Hematopoietic multipotent progenitor cell (in vitro differentiated cells): ENCODE measurements around the gene ZER1. TPM values are rescaled to one million over a fixed set of nuclear protein-coding genes. Genes with fewer than 3 reads are reported as not detected.

Experiments used
- DNase-seq, 3 donors: peaks; one replicate each; pipeline ENCODE4 v3.0.0-alpha.2; 2011 to 2015; ENCODE audit warnings: low read depth in 2 of 3, low spot score in 2 of 3
- total RNA-seq: library from RNA; depleted of rRNA; stranded (reverse); fragments of >200 nt; gene quantifications from one replicate; pipeline ENCODE4 v1.2.3, GENCODE V29; 2012

ZER1 gene
- total RNA-seq, 1 donor: 73.2 TPM

DNA sequence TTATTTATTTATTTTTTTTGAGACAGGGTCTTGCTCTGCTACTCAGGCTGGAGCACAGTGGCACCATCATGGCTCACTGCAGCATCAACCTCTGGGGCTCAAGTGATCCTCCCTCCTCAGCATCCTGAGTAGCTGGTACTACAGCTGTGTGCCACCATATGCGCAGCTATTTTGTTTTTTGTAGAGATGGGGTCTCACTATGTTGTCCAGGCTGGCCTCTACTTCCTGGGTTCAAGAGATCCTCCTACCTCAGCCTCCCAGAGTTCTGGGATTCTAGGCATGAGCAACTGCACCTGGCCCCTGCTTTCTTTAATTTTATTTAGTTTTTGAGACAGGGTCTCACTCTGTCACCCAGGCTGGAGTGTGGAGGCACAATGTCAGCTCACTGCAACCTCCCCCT is 28.3 kb downstream of the ZER1 start:
- DNase-seq: no peak

DNA sequence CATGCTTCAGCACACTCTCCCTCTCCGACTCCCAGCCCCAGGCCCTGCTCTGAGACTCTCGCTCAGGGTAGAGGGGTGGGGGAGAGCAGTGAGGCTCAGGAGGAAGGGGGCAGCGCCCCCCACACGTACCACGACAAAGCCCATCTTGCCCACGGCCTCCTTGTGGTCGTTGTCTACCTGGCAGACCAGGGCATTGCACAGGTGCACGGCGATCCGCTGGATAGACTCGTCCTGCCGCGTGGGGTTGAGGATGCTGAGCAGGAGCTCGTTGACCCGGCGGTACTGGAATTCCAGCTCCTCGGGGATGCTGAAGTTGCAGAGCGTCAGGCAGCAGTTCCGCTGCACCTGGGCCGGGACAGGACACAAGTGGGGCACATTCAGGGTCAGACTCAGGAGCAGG is 29.3 kb downstream of the ZER1 start:
- no peak for DNase-seq

- no peak for DNase-seq
Measured at GRCh38 chr9:128735373-128735772, 36.4 kb downstream of the ZER1 start.

DNA sequence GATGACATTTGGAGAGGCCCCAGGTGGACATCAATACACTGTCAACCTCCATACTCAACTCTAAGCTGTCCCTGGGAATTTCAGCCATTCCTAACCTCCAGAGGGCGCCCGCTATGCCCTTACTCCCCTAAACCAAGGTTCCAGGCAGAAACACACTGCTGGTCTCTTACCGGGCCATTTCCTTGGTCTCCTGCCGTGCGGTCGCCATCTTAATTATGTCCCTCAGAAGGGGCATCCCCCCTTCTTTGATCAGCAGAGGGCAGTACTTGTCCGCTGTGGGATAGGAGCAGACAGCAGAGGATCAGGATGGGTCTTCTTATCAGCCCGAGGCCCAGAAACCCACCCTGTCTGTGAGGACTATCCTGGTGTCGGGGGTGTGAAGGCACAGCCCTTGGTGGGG is 38.5 kb downstream of the ZER1 start:
- DNase-seq: peak in 2 of 3 donors; percentile 73

DNA sequence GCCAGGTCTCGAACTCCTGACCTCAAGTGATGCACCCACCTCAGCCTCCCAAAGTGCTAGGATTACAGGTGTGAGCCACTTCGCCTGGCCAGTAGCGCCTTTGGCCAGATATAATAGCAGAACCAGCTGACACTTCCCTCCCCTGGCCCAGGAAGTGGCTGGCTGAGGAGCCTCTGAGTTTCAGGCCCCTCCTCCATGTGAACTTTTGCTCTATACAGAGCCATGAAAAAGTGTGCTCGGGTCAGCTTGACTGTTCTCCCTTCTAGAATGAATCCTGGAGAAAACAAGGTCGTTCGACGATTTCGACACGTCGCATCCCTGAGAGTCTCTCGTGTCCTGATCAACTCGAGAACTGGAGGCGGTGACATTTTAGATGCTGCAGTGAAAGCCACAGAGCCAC is 39.2 kb downstream of the ZER1 start:
- DNase-seq: no peak

GRCh38 chr9:128731691-128732090 is 40.0 kb downstream of the ZER1 start:
- DNase-seq: no peak

DNA sequence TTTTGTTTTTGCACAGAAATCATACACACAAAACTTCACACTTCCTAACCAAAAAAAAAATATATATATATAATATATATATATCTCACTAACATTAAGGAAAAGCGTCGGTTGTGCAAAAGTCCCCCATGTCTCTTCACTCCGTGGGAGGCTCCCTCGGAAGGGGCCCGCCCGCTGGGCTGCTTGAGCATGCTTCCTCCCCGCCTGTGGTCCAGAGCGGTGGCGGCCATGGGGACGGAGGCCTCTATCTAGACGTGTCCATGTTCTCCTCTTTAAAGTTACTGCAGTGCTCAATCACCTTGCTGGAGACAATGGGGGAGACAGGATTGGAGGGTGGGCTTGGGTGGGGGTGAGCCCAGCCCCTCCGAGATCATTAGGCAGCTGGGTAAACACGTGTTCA is 40.6 kb downstream of the ZER1 start:
- no peak for DNase-seq

- DNase-seq: no peak
Measured at GRCh38 chr9:128729766-128730517, 41.8 kb downstream of the ZER1 start.

DNA sequence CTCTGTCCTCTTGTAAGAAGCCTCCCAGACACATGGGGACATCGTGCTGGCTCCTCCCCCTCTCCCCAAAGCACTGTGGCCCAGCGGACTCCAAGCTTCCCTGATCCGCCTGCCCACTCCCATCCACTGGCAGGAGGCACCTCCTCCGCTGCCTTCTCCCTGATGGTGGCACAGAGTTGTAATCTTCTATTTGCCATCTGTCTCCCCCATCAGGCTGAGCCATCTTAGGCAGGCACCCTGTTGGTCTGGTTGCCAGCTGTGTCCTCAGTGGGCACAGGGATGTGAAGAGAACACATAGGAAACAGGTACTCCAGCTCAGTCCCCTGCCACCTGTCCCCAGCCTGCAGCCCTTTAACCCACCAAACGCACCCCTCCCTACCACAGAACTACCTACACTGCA is 42.4 kb downstream of the ZER1 start:
- no peak for DNase-seq

GRCh38 chr9:128728298-128728697 is 43.4 kb downstream of the ZER1 start:
- DNase-seq: no peak

GRCh38 chr9:128727640-128728248 is 44.0 kb downstream of the ZER1 start:
- no peak for DNase-seq

- DNase-seq: peak in 2 of 3 donors; percentile 30 to 53
Measured at GRCh38 chr9:128724744-128725211, 46.9 kb downstream of the ZER1 start.

- peak; percentile 97 to 99 (median 98) for DNase-seq
Measured at GRCh38 chr9:128723866-128724743, 47.6 kb downstream of the ZER1 start, which contains the start of gene ZDHHC12. ZDHHC12 (minus strand) TSS chr9:128724127; CDS start chr9:128724093, 34 bp downstream.

DNA sequence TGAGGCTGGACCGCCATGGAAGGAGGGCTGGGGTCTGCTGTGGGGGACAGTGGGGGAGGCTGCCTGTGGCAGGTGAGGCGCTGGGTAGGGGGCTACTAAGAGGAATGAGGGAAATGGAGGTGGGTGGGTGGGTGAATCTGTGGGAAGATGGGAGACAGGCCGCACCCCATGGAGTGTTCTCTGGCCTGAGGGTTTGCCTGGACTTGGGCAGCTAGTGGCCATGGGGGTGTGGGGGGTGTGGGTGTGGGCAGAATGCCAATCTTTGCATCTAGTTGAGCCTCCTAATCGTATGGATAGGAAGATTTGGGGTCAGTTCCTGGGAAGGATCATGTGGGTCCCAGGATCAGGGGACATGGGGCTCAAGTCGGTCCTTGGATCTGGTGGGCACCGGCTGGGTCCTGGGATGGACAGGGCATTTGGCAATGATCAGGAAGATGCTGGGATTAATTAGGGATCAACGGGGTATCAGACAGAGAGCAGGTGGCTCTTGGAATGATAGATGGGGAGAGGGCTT is 48.3 kb downstream of the ZER1 start:
- peak in 1 of 3 donors; percentile 8 for DNase-seq

DNA sequence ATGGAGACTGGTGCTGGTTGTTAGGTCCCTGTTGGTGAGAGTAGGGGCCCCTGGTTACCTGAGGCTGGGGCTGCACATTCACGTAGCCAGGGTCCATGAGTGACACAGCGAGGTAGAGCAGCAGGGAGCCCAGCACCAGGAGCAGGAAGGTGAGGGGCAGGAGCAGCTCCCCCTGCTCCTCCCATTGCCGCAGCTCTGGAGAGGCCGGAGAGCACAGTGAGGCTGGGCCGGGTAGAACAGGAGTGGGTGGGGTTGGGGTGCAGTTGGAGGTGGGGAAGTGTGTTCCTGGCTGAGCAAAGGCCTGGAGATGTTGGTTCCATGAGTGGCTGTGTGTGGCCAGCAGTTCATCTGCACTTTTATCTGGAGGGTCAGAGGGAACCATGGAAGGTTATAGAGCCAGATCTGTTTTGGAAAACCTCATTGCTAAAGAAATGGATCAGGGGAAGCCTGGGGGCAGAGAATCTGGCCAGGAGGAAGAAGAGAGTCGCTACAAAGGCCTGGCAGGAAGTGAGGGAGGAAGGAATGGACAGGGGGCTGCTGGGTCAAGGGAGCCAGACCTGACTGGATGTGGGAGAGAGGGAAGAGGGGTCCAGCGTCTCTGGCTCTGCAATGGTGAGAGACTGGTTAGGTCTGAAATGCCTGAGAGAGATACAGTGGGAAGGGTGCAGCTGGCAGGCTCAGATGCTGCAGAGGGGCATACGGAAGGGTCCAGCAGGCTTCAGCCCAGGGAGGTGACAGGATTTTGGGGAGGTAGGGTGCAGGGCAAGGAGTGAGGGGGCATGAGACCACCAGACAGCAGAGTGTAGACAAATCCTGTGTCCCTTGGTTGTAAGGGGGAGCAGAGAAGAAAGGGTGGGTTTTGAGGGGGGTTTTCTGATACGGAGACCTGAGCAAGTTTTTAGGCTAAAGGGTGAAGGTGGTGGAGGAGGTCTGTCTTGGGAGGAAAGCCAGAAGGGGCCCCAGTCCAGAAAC is 49.1 kb downstream of the ZER1 start:
- no peak for DNase-seq

DNA sequence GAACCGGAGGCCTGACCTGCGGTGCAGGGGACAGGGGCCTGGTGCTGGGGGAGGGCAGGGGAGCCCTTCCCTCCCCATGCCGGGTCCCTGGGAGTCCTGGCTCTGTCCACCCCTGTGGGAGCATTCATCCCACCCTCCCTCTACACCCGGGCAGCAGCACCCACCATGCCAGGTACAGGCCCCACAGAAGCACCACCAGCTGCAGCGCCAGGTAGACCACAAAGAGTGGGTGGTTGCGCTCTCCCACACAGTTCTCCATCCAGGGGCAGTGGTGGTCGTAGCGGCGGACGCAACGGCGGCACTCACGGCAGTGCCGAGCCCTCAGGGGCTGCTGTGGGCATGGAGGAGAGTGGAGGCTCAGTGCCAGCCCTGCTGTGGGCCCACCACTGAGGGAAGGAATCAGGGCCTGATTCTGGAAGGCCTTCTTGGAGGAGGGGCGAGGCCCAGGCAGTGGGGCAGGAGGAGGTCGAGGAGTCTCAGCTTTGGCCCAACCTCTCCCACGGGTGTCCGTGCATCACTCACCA is 50.2 kb downstream of the ZER1 start:
- DNase-seq: no peak

DNA sequence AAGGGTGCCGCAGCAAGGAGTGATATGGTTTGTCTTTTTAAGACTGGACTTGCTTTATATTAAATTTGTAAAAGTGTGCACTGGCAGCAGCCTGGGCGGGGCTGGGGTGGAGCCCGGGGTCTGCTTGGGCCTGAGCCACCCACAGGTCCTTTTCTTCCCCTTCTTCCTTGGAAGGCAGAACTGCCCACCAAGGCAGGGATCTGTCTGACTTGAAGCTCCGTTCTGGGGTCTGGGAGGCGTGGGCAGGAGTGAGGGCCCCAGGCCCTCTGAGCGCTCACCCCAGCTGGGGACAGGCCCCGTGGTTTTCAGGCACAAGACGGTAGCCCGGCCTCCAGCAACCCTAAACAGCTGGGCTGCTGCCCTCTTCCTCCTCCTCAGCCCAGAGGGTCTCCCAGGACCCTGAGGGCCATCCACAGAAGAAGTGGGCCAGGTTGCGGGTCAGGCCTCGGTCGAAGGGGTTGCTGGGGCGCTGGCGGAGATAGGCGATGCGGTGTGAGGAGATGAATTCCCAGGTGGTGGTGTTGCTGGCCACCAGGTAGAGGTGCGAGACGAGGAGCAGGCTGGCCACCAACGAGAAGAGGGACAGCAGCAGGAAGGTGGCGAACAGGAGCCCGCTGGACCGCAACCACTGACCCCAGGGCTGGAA is 50.8 kb downstream of the ZER1 start:
- no peak for DNase-seq

DNA sequence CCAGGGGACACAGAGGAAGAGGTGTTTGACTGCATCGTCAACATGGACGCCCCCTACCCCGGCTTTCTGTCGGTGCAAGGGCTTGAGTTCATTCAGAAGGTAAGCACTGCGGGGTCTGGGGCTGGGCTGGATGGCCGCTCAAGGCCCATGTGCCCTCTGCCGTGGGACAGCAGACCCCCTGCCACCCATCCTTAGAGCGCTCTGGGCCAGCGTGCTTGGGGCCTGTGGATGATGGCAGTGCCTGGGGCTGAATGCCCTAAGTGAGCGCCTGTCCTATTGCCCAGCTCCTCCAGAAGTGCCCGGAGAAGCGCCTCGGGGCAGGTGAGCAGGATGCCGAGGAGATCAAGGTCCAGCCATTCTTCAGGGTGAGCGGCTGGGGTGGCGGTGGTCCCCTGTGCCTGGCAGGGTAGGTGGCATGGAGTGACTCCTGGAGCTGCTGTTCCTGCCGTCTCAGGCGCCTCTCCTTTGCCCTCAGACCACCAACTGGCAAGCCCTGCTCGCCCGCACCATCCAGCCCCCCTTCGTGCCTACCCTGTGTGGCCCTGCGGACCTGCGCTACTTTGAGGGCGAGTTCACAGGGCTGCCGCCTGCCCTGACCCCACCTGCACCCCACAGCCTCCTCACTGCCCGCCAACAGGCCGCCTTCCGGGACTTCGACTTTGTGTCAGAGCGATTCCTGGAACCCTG is 51.7 kb downstream of the ZER1 start:
- no peak for DNase-seq

DNA sequence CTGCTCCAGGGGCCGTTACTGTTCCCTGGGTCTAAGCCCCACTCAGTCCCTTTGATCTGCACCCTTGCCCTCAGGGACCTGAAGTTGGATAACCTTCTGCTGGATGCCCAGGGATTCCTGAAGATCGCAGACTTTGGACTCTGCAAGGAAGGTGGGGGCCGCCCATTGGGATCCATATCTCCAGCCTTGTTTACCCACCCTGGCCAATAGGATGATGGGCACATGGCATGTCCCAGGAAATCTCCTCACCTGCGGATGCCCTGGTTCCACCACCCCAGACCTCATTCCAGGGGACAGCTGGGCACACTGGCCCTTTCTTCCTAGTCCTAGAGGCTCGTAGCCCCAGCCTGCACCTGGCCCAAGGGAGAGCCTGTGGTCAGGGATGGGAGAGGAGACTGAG is 53.3 kb downstream of the ZER1 start:
- no peak for DNase-seq
